ENCODE measurements around the gene ATP6V0C. TPM values are rescaled to one million over a fixed set of nuclear protein-coding genes. Genes with fewer than 3 reads are reported as not detected.
"Not testable (repeated sequence)": the region's sequence is repeated elsewhere in the genome, so short reads cannot be mapped to it uniquely, and the experiment has no call there.

Gene ATP6V0C
- total and polyA plus RNA-seq, 4 donors = 39.0 to 410 (median 250) TPM

DNA sequence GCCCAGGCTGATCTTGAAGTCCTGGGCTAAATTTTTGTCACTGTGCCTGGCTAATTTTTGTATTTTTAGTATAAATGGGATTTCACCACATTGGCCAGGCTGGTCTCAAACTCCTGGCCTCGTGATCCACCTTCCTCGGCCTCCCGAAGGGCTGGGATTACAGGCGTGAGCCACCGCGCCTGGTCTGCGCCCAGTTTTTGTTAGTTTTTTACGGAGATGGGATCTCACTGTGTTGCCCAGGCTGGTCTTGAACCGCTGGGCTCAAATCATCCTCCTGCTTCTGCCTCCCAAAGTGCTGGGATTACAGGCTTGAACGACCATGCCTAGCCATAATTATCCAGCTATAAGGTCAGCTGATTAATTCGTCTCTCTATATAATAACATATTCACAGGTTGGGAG is 20.2 kb downstream of the ATP6V0C start:
- no peaks in the 10 kb centered on the region for H3K27me3 ChIP-seq (ENCODE audit: control insufficient read depth in 3 of 3, insufficient read depth in 3 of 3, low read length in 2 of 3)
- H3K4me3 ChIP-seq = no peak overlapping the region
- no peak overlapping the region for H3K27ac ChIP-seq (ENCODE audit: low read depth in 1 of 2, low read length in 1 of 2)
- no peak overlapping the region for H3K9ac ChIP-seq (ENCODE audit: insufficient read depth in 1 of 2, low read length in 2 of 2)
- peaks cover 0 to 11% (median 2%) of the 10 kb centered on the region in 4 donors for H3K36me3 ChIP-seq (ENCODE audit: control insufficient read depth in 4 of 4, insufficient read depth in 4 of 4, low read length in 4 of 4)
- 89 to 91% methylated on average over 11 of the region's 11 CpGs for WGBS, 2 donors
- H3K9me3 ChIP-seq (ENCODE audit: control insufficient read depth in 4 of 4, insufficient read depth in 3 of 4, low read length in 3 of 4) = no peaks in the 10 kb centered on the region
- DNase-seq = no peak
- ATAC-seq (ENCODE audit: insufficient read depth, low FRiP score) = no peak
- H3K4me1 ChIP-seq (ENCODE audit: control insufficient read depth in 5 of 5, insufficient read depth in 5 of 5, low read length in 5 of 5) = peaks cover 0 to 15% (median 8%) of the 10 kb centered on the region in 5 donors
- TF ChIP-seq, protein P1, sequence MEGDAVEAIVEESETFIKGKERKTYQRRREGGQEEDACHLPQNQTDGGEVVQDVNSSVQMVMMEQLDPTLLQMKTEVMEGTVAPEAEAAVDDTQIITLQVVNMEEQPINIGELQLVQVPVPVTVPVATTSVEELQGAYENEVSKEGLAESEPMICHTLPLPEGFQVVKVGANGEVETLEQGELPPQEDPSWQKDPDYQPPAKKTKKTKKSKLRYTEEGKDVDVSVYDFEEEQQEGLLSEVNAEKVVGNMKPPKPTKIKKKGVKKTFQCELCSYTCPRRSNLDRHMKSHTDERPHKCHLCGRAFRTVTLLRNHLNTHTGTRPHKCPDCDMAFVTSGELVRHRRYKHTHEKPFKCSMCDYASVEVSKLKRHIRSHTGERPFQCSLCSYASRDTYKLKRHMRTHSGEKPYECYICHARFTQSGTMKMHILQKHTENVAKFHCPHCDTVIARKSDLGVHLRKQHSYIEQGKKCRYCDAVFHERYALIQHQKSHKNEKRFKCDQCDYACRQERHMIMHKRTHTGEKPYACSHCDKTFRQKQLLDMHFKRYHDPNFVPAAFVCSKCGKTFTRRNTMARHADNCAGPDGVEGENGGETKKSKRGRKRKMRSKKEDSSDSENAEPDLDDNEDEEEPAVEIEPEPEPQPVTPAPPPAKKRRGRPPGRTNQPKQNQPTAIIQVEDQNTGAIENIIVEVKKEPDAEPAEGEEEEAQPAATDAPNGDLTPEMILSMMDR (IDR thresholded peaks at IDR 0.05; ENCODE audit: control extremely low read depth, extremely low read depth) = no peak

DNA sequence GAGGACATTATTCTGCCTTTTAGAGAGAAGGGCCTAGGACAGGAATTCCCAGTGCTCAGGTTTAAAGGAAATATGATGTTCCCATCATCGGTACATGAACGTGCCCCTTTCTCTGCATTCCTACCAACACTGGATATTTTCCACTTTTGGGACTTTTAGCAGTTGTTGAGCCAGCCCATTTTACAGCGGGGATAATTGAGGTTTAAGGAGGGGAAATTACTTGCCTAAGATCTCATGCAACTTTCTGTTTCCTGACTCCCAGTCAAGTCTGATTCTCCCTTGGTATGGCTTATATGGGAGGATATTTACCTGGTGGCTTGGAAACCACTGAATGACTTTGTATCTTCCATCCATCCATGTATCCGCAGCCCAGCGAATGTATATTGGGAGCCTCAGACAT is 20.6 kb downstream of the ATP6V0C start:
- not testable (repeated sequence) for H3K36me3 ChIP-seq (ENCODE audit: control insufficient read depth in 4 of 4, insufficient read depth in 4 of 4, low read length in 4 of 4); ATAC-seq (ENCODE audit: insufficient read depth, low FRiP score); H3K9ac ChIP-seq (ENCODE audit: insufficient read depth in 1 of 2, low read length in 2 of 2); H3K27me3 ChIP-seq (ENCODE audit: control insufficient read depth in 3 of 3, insufficient read depth in 3 of 3, low read length in 2 of 3); H3K27ac ChIP-seq (ENCODE audit: low read depth in 1 of 2, low read length in 1 of 2); H3K4me3 ChIP-seq; DNase-seq; H3K9me3 ChIP-seq (ENCODE audit: control insufficient read depth in 4 of 4, insufficient read depth in 3 of 4, low read length in 3 of 4)
- WGBS, 2 donors = 93 to 94% methylated on average over 5 of the region's 5 CpGs
- peaks cover 2 to 18% (median 8%) of the 10 kb centered on the region in 5 donors for H3K4me1 ChIP-seq (ENCODE audit: control insufficient read depth in 5 of 5, insufficient read depth in 5 of 5, low read length in 5 of 5)

DNA sequence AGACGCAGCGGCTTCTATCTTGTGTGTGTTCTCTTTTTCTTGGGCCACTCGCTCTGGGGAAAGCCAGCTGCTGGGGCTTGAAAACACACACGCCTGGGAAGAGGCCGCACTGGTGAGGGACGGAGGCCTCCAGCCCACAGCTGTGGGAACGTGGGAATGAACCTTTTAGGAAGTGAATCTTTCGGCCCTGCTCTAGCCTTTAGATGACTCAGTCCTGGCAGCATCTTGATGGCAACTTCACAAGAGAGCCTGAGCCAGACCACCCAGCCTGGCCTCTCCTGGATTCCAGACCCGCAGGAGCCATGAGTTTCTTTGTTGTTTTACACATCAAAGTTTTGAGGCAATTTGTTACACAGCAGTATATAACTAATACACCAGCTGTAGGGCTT is 21.9 kb downstream of the ATP6V0C start:
- peak overlapping the region in 1 of 2 donors; percentile 58 for H3K27ac ChIP-seq (ENCODE audit: low read depth in 1 of 2, low read length in 1 of 2)
- H3K27me3 ChIP-seq (ENCODE audit: control insufficient read depth in 3 of 3, insufficient read depth in 3 of 3, low read length in 2 of 3) = no peaks in the 10 kb centered on the region
- TF ChIP-seq, protein P1 (IDR thresholded peaks at IDR 0.05; ENCODE audit: control extremely low read depth, extremely low read depth) = no peak
- no peak overlapping the region for H3K9ac ChIP-seq (ENCODE audit: insufficient read depth in 1 of 2, low read length in 2 of 2)
- ATAC-seq (ENCODE audit: insufficient read depth, low FRiP score) (no peak), DNase-seq (peak in 1 of 3 donors; percentile 30)
- WGBS, 2 donors = 63 to 70% methylated on average over 9 of the region's 9 CpGs
- peaks cover 2 to 22% (median 9%) of the 10 kb centered on the region in 5 donors for H3K4me1 ChIP-seq (ENCODE audit: control insufficient read depth in 5 of 5, insufficient read depth in 5 of 5, low read length in 5 of 5)
- no peak overlapping the region for H3K4me3 ChIP-seq
- no peaks in the 10 kb centered on the region for H3K36me3 ChIP-seq (ENCODE audit: control insufficient read depth in 4 of 4, insufficient read depth in 4 of 4, low read length in 4 of 4)
- H3K9me3 ChIP-seq (ENCODE audit: control insufficient read depth in 4 of 4, insufficient read depth in 3 of 4, low read length in 3 of 4) = no peaks in the 10 kb centered on the region

DNA sequence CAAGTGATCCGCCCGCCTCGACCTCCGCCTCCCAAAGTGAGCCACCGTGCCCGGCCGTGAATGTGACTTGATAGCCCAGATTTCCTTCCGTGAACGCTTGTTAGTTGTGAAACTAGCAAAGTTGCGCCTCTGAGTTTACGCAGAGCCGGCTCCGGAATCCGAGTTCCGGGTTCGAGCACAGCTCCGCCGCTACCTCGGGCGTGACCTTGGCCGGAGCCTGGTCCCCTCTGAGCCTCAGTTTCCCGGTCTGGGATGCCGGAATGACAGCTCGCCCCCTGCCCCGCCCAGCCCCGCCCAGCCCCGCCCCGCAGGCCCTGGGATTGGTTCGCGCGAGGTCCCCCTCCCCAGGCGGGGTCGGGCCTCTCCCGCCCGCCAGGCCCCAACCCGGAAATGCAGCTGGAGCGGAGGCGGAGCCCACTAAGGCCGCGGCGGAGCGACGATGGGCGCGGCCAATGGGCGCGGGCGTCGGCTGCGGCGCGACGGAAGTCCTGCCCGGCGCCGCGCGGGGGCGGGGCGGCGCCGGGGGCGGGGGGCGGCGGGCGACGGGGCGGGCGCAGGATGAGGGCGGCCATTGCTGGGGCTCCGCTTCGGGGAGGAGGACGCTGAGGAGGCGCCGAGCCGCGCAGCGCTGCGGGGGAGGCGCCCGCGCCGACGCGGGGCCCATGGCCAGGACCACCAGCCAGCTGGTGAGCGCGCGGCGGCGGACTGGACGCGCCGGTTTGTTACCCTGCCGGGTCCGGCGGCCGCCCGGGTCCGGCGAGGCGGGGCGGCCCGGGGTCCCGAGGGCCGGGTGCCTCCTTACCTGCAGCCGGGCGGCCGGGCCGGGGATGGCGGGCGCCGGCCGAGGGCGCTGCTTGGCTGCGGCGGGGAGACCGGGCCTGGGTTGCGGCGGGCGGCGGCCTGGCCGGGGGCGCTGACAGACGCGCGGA is 24.0 kb downstream of the ATP6V0C start, which contains the start of gene PDPK1:
Gene PDPK1, plus strand, starts transcription at position 571 of the 929 bp plus-strand sequence. Its CDS starts 92 bp downstream, at position 663.
- H3K27me3 ChIP-seq (ENCODE audit: control insufficient read depth in 3 of 3, insufficient read depth in 3 of 3, low read length in 2 of 3) = no peaks in the 10 kb centered on the region
- peaks cover 2 to 13% (median 5%) of the 10 kb centered on the region in 5 donors for H3K4me1 ChIP-seq (ENCODE audit: control insufficient read depth in 5 of 5, insufficient read depth in 5 of 5, low read length in 5 of 5)
- H3K27ac ChIP-seq (ENCODE audit: low read depth in 1 of 2, low read length in 1 of 2) = peak within 1 kb of the TSS; percentile 88 to 97
- DNase-seq (peak; percentile 96 to 98 (median 97)), ATAC-seq (ENCODE audit: insufficient read depth, low FRiP score) (peak; percentile 92)
- H3K9ac ChIP-seq (ENCODE audit: insufficient read depth in 1 of 2, low read length in 2 of 2) = peak within 1 kb of the TSS in 1 of 2 donors; percentile 32
- WGBS, 2 donors = 0% methylated on average over 96 to 126 of the region's 126 CpGs
- peaks cover 0 to 3% (median 0%) of the 10 kb centered on the region in 4 donors for H3K36me3 ChIP-seq (ENCODE audit: control insufficient read depth in 4 of 4, insufficient read depth in 4 of 4, low read length in 4 of 4)
- H3K9me3 ChIP-seq (ENCODE audit: control insufficient read depth in 4 of 4, insufficient read depth in 3 of 4, low read length in 3 of 4) = no peaks in the 10 kb centered on the region
- TF ChIP-seq, protein P1 (IDR thresholded peaks at IDR 0.05; ENCODE audit: control extremely low read depth, extremely low read depth) = no peak
- peak within 1 kb of the TSS; percentile 92 for H3K4me3 ChIP-seq

DNA sequence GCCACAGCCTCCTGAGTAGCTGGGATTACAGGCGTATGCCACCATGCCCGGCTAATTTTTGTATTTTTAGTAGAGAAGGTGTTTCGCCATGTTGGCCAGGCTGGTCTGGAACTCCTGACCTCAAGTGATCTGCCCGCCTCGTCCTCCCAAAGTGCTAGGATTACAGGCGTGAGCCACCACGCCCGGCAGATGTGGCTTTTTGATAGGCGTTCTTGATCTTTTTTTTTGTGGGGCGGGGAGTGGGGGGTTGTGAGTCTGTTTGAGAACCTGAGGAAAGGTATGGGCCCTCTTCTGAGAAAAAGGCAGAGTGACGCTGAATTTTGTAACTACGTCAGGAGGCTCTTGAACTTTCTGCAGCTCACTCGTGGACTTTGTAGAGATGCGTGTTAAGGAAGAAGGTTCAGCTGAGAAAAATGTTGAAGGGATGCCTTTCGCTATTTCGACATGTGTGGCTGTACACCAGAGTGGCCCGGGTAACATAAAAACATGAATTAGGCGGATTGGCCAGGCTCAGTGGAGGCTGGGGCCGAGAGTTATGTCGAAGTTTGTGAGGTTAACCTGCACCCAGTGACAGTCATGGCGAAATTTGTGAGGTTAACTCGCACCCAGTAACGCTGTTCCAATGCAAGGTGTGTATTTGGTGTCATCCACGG is 25.6 kb downstream of the ATP6V0C start:
- not testable (repeated sequence) for H3K4me3 ChIP-seq; H3K9me3 ChIP-seq (ENCODE audit: control insufficient read depth in 4 of 4, insufficient read depth in 3 of 4, low read length in 3 of 4); H3K36me3 ChIP-seq (ENCODE audit: control insufficient read depth in 4 of 4, insufficient read depth in 4 of 4, low read length in 4 of 4); H3K9ac ChIP-seq (ENCODE audit: insufficient read depth in 1 of 2, low read length in 2 of 2); DNase-seq; ATAC-seq (ENCODE audit: insufficient read depth, low FRiP score); H3K27ac ChIP-seq (ENCODE audit: low read depth in 1 of 2, low read length in 1 of 2); H3K27me3 ChIP-seq (ENCODE audit: control insufficient read depth in 3 of 3, insufficient read depth in 3 of 3, low read length in 2 of 3)
- WGBS, 2 donors = 73 to 81% methylated on average over 24 of the region's 24 CpGs
- peaks cover 2 to 11% (median 5%) of the 10 kb centered on the region in 5 donors for H3K4me1 ChIP-seq (ENCODE audit: control insufficient read depth in 5 of 5, insufficient read depth in 5 of 5, low read length in 5 of 5)
